ENCODE measurements around the gene PSEN1.

PSEN1 gene

DNA sequence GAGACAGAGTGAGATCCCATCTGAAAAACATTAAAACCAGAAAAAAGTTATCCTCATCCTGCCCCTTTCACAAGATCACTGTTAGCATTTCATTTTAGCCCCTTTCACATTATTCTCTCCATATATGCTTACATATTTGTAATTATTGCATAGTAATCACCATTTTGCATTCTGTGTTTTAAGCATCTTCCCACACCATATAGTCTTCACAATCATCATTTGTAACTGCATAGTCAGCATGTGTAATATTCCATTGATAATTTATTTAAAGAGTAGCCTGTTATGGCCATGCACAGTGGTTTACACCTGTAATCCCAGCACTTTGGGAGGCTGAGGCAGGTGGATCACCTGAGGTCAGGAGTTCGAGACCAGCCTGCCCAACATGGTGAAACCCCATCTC, 112.8 kb downstream of the PSEN1 start:
- TF ChIP-seq, protein P1, sequence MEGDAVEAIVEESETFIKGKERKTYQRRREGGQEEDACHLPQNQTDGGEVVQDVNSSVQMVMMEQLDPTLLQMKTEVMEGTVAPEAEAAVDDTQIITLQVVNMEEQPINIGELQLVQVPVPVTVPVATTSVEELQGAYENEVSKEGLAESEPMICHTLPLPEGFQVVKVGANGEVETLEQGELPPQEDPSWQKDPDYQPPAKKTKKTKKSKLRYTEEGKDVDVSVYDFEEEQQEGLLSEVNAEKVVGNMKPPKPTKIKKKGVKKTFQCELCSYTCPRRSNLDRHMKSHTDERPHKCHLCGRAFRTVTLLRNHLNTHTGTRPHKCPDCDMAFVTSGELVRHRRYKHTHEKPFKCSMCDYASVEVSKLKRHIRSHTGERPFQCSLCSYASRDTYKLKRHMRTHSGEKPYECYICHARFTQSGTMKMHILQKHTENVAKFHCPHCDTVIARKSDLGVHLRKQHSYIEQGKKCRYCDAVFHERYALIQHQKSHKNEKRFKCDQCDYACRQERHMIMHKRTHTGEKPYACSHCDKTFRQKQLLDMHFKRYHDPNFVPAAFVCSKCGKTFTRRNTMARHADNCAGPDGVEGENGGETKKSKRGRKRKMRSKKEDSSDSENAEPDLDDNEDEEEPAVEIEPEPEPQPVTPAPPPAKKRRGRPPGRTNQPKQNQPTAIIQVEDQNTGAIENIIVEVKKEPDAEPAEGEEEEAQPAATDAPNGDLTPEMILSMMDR (IDR thresholded peaks at IDR 0.05; ENCODE audit: insufficient read depth, low read length, missing control alignments) = no peak

DNA sequence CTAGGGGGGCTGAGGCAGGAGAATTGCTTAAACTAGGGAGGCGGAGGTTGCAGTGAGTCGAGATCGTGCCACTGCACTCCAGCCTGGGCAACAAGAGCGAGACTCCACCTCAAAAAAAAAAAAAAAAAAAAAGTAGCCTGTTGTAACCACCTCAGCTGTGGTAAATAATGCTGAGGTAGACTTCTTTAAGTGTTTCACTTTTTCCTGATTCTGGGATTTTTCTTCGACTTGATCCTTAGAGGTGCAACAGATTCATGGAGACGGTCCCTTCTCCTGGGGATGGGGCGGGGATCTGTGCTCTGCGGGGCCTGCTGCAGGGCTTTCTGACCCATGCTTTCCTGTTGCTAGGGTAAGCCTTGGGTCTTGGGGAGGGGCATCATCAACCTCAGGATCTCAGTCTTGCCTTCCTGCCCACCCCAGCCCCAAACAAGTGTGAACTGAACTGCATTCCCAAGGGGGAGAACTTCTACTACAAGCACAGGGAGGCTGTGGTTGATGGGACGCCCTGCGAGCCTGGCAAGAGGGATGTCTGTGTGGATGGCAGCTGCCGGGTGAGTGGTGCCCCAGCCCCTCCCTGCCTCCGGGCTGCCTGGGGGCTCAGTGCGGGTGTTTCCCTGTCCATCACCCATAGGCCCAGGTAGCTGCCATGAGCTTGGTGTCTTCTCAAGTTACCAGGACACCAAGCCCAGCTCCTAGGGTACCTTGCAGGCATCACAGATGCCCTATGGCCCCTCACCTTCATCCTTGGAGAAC, 113.4 kb downstream of the PSEN1 start:
- CTCF ChIA-PET = interaction anchor here (1.1 kb wide), 2 partner anchors 16 to 21 kb away, joined by 3 read pairs; no protein-coding TSS in a partner anchor
- DNase-seq (ENCODE audit: low read depth, low spot score) = no peak
- TF ChIP-seq, protein P1 (IDR thresholded peaks at IDR 0.05; ENCODE audit: insufficient read depth, low read length, missing control alignments) = no peak
- POLR2A ChIA-PET = interaction anchor here (1.1 kb wide), 1 partner anchor 17 kb away, joined by 3 read pairs; no protein-coding TSS in a partner anchor
- no peak overlapping the region for H3K4me3 ChIP-seq (ENCODE audit: low read depth, low read length)

More for the DNA sequence above, 112.8 kb downstream of the PSEN1 start:
- no peak overlapping the region for H3K4me3 ChIP-seq (ENCODE audit: low read depth, low read length)
- no peak for DNase-seq (ENCODE audit: low read depth, low spot score)
- POLR2A ChIA-PET = interaction anchor here (1.1 kb wide), 1 partner anchor 17 kb away, joined by 3 read pairs; no protein-coding TSS in a partner anchor
- CTCF ChIA-PET = interaction anchor here (1.1 to 1.3 kb wide), 3 partner anchors 17 to 223 kb away, joined by 3 read pairs; no protein-coding TSS in a partner anchor

DNA sequence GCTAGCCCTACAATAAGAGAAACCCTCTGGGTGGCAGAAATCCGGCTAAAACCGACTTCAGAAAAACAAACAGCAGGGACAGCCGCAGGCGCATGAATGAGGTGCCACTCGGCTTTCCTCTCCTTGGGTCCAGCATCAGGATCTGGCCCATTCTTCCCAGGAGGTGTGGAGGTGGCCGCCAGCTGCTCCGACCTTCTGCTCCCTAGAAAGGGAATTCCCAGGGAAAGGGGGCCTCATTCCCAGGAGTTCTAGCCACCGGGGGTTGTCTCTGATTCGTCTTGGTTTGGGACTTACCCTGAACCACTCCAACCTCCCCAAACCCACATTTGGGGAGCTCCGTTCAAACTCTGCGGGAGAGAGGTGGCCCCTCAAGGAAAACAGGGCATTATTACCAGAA, 114.0 kb downstream of the PSEN1 start:
- DNase-seq (ENCODE audit: low read depth, low spot score) = no peak
- H3K4me3 ChIP-seq (ENCODE audit: low read depth, low read length) = no peak overlapping the region
- ChIA-PET CTCF (no interaction called here), POLR2A (no interaction called here)
- TF ChIP-seq, protein P1 (IDR thresholded peaks at IDR 0.05; ENCODE audit: insufficient read depth, low read length, missing control alignments) = no peak

DNA sequence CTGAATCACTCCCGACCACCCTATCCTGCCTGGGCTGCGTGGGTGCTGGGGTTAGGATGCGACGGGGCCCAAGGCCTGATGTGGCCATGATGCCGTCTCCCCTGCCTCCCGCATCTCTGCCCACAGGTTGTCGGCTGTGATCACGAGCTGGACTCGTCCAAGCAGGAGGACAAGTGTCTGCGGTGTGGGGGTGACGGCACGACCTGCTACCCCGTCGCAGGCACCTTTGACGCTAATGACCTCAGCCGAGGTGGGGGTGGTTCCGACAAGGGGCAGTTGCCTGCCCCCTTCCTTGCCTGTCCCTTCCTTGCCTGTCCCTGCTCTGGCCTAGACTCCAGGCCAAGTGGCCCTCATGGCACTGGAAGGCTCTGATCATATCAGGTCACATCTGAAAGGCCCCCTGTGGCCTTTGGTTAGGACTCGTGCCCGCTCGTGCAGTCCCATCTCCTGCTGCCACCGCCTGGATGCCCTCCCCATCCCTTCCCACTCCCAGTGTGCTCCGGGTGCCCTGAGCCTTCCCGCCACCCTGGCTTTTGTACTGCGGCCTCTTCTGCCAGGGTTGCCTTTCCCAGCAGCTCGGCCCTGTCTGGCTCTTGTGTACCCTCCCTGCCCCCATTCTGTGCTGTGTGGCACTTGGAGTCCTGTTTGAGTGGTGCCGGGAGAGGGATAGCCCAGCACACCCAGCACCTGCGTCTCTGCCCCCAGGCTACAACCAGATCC, 114.6 kb downstream of the PSEN1 start:
- ChIA-PET CTCF (no interaction called here), POLR2A (no interaction called here)
- TF ChIP-seq, protein P1 (IDR thresholded peaks at IDR 0.05; ENCODE audit: insufficient read depth, low read length, missing control alignments) = no peak
- no peak overlapping the region for H3K4me3 ChIP-seq (ENCODE audit: low read depth, low read length)
- no peak for DNase-seq (ENCODE audit: low read depth, low spot score)

DNA sequence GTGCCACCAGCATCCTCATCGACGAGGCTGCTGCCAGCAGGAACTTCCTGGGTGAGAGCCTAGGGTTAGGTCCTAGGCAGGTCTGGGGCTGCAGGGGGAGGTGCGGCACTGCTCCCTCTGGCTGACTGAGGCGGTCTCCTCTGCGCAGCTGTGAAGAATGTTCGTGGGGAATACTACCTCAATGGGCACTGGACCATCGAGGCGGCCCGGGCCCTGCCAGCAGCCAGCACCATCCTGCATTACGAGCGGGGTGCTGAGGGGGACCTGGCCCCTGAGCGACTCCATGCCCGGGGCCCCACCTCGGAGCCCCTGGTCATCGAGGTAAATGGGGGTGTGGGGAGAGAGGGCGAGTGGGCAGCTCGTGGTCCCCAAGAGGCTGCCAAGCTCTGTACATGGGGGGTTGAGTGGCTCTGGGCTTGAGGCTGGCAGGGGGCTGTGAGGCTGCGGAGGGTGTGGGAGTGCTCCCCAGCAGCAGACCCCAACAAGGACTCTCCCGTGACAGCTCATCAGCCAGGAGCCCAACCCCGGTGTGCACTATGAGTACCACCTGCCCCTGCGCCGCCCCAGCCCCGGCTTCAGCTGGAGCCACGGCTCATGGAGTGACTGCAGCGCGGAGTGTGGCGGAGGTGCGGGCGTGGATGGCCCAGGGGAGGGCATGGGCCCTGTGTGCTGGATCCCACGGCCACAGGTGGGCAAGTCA, 115.4 kb downstream of the PSEN1 start:
- POLR2A ChIA-PET = no interaction called here
- TF ChIP-seq, protein P1 (IDR thresholded peaks at IDR 0.05; ENCODE audit: insufficient read depth, low read length, missing control alignments) = no peak
- no peak for DNase-seq (ENCODE audit: low read depth, low spot score)
- H3K4me3 ChIP-seq (ENCODE audit: low read depth, low read length) = no peak overlapping the region
- CTCF ChIA-PET = no interaction called here
